NCI-H460 (cell line): ENCODE data around the gene PLEKHG1. TPM values are rescaled to one million over a fixed set of nuclear protein-coding genes. Genes with fewer than 3 reads are reported as not detected.

Source experiments
- DNase-seq: peaks from one replicate; pipeline ENCODE4 v3.0.0-alpha.2; 2016; ENCODE audit warnings: low read depth; ENCODE audit errors: extremely low read depth
- total RNA-seq: library from RNA; depleted of rRNA; stranded (reverse); fragments of >200 nt; shearing (Covaris generic); gene quantifications from 2 replicates; pipeline ENCODE4 v1.2.3, GENCODE V29; 2014; rRNA removed

The PLEKHG1 gene
- total RNA-seq, 1 experiment from 2014 or later: 0.15 TPM

GRCh38 chr6:150636808-150637207 lies 37.1 kb downstream of the PLEKHG1 start:
- no peak for DNase-seq

GRCh38 chr6:150637266-150637665 lies 37.6 kb downstream of the PLEKHG1 start:
- DNase-seq: no peak

GRCh38 chr6:150638267-150638666 lies 38.6 kb downstream of the PLEKHG1 start:
- DNase-seq: no peak

GRCh38 chr6:150638765-150639164 lies 39.1 kb downstream of the PLEKHG1 start:
- no peak for DNase-seq

- no peak for DNase-seq
Observed at GRCh38 chr6:150639823-150640331, 40.2 kb downstream of the PLEKHG1 start.

- DNase-seq: no peak
Observed at GRCh38 chr6:150640556-150641209, 41.0 kb downstream of the PLEKHG1 start.

GRCh38 chr6:150641398-150642139 lies 41.9 kb downstream of the PLEKHG1 start:
- no peak for DNase-seq

- no peak for DNase-seq
Observed at GRCh38 chr6:150646228-150646627, 46.5 kb downstream of the PLEKHG1 start.

GRCh38 chr6:150647051-150647450 lies 47.4 kb downstream of the PLEKHG1 start:
- no peak for DNase-seq

Other genes with a start within 250 kb of the PLEKHG1 start
- gene IYD, start 230.9 kb upstream of the PLEKHG1 start, total RNA-seq: not detected in 2 replicates